Measurements from ENCODE around the gene EPS8L1. TPM values are rescaled to one million over a fixed set of nuclear protein-coding genes. Genes with fewer than 3 reads are reported as not detected.

Gene EPS8L1
- total RNA-seq, 2 donors from 2014 or later = 1.8 to 3.3 TPM

DNA sequence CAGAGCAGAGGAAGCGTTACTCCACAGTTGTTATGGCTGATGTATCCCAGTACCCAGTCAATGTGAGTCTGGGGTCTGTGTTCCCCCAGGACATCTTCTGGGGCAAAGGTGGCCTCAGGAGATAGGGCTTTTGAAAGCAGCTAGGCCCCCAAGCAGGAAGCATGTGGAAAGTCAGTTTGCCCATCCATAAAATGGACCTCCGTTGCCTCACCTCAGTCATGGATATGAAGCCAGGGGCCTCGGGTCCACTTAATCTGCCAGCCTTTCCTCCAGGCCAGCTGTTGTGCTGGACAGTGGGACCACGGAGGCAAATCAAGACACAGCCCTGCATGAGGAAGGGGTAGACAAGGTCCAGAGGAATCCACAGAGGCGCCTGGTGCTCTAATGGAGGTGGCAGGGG lies 3.3 kb downstream of the EPS8L1 start:
- Mint-ChIP-seq H3K4me1 (peaks cover 16% of the 10 kb centered on the region), H3K27ac (no peak overlapping the region), H3K4me3 (no peak overlapping the region), H3K36me3 (ENCODE audit: low read depth) (peaks cover under 1% of the 10 kb centered on the region), H3K27me3 (peaks cover 9% of the 10 kb centered on the region)
- DNase-seq (no peak), ATAC-seq (no peak)
- no peaks in the 10 kb centered on the region for H3K9me3 ChIP-seq (ENCODE audit: control insufficient read depth, low read length, poor library complexity, severe bottlenecking)

DNA sequence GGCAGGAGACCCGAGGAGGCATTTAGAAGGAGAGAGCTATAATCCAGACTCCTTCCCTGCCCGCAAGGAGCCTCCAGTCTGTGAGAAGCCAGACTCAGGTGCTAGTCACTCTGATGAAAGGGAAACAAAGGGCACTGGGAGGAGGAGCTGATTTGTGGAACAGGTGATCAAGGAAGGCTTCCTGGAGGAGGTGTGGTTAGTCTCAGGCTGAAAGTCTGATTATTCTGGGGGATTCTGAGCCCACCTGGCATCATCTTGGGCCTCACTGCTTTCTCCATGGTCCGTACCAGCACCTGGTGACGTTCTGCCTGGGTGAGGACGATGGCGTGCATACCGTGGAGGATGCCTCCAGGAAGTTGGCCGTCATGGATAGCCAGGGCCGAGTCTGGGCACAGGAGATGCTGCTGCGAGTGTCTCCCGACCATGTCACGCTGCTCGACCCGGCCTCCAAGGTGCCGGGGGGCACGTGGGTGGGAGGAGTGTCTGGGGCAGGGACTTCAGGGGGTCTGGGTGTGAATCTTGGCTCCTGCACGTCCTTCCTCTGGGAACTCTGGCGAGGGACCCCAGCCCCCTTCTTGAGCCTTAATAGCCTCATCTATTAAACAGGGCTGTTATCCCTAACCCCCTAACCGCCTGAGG lies 3.9 kb downstream of the EPS8L1 start:
- ATAC-seq (no peak), DNase-seq (no peak)
- H3K4me1 Mint-ChIP-seq = peaks cover 19% of the 10 kb centered on the region
- no peak overlapping the region for H3K27ac Mint-ChIP-seq
- peak overlapping the region; percentile 77 for H3K4me3 Mint-ChIP-seq
- peaks cover 13% of the 10 kb centered on the region for H3K27me3 Mint-ChIP-seq
- peaks cover 2% of the 10 kb centered on the region for H3K36me3 Mint-ChIP-seq (ENCODE audit: low read depth)
- no peaks in the 10 kb centered on the region for H3K9me3 ChIP-seq (ENCODE audit: control insufficient read depth, low read length, poor library complexity, severe bottlenecking)

DNA sequence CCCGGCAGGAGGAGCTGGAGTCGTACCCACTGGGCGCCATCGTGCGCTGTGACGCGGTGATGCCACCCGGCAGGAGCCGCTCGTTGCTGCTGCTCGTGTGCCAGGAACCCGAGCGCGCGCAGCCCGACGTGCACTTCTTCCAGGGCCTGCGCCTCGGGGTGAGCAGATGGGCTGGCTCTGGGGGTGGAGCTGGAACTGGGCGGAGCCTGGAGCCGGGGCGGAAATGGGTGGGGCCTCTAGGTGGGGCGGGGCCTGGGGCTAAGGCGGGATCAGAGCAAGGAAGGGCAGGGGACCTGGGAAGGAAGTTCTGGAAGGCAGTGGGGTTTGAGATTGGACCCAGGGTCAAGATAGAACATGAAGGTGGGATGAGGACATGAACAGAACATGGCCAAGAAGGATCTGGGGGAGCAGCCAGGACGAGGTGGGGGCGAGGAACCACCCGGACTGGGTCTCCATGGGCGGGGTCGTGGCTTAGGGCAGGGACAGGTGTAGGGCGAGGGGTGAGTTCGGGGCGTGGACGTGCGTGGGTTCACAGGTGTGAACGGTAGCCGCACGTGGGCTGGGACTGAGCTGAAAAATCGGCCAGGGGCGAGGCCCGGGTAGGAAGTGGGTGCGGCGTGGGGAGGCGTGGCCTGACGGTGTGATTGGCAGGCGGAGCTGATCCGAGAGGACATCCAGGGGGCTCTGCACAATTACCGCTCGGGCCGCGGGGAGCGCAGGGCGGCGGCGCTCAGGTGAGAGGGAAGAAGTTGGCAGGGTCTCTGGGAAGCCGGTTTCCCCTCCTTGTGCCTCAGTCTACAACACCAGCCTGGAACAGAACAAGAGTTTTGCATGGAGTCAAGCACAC lies 4.7 kb downstream of the EPS8L1 start:
- no peaks in the 10 kb centered on the region for H3K9me3 ChIP-seq (ENCODE audit: control insufficient read depth, low read length, poor library complexity, severe bottlenecking)
- Mint-ChIP-seq H3K4me3 (peak overlapping the region; percentile 77), H3K4me1 (peaks cover 19% of the 10 kb centered on the region), H3K27me3 (peaks cover 13% of the 10 kb centered on the region), H3K36me3 (ENCODE audit: low read depth) (peaks cover 2% of the 10 kb centered on the region), H3K27ac (no peak overlapping the region)
- DNase-seq (peak in 2 of 3 donors; percentile 29 to 30), ATAC-seq (peak; percentile 43)

DNA sequence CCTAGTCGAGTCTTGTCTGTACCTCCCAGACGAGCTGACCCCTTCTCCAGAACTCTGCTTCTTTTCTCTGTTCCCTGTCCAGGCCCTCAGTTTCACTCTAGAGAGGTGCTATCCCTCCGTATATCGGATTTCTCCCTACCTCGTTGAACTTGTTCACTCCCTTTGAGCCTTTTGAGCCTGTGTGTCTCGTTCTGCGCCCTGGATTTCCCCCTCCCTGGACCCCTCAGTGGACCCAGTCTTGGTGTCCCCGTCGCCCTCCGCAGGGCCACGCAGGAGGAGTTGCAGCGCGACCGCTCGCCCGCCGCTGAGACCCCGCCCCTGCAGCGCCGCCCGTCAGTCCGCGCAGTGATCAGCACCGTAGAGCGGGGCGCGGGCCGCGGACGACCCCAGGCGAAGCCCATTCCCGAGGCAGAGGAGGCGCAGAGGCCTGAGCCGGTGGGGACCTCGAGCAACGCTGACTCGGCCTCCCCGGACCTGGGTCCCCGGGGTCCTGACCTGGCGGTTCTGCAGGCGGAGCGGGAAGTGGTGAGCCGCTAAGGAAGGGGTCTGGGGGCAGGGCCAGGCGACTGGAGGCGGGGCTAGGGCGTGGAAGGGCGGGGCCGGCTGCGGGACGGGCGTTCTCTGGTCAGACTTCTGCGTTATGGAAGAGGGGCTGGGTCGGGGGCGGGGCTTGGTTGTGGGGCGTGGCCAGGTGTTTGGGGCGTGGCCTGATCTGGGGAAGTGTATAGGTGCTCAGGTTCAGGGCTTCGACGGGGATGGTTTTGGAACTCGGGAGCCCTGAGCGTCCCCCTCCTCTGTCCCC lies 5.5 kb downstream of the EPS8L1 start:
- peaks cover 19% of the 10 kb centered on the region for H3K4me1 Mint-ChIP-seq
- peak overlapping the region; percentile 77 for H3K4me3 Mint-ChIP-seq
- DNase-seq = peak; percentile 82 to 88 (median 84)
- peak; percentile 88 for ATAC-seq
- H3K9me3 ChIP-seq (ENCODE audit: control insufficient read depth, low read length, poor library complexity, severe bottlenecking) = no peaks in the 10 kb centered on the region
- H3K27ac Mint-ChIP-seq = no peak overlapping the region
- peaks cover 2% of the 10 kb centered on the region for H3K36me3 Mint-ChIP-seq (ENCODE audit: low read depth)
- peaks cover 18% of the 10 kb centered on the region for H3K27me3 Mint-ChIP-seq

DNA sequence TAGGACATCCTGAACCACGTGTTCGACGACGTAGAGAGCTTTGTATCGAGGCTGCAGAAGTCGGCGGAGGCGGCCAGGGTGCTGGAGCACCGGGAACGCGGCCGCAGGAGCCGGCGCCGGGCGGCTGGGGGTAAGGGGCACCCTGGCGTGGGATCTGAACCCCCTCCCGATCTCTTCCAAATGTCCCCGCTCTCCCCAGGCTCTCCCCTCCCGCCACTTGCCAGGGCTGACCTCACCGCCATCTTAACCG lies 6.0 kb downstream of the EPS8L1 start:
- H3K4me3 Mint-ChIP-seq = peak overlapping the region; percentile 77
- H3K9me3 ChIP-seq (ENCODE audit: control insufficient read depth, low read length, poor library complexity, severe bottlenecking) = no peaks in the 10 kb centered on the region
- H3K36me3 Mint-ChIP-seq (ENCODE audit: low read depth) = peaks cover 2% of the 10 kb centered on the region
- peaks cover 19% of the 10 kb centered on the region for H3K4me1 Mint-ChIP-seq
- ATAC-seq (no peak), DNase-seq (no peak)
- H3K27me3 Mint-ChIP-seq = peaks cover 17% of the 10 kb centered on the region
- no peak overlapping the region for H3K27ac Mint-ChIP-seq

DNA sequence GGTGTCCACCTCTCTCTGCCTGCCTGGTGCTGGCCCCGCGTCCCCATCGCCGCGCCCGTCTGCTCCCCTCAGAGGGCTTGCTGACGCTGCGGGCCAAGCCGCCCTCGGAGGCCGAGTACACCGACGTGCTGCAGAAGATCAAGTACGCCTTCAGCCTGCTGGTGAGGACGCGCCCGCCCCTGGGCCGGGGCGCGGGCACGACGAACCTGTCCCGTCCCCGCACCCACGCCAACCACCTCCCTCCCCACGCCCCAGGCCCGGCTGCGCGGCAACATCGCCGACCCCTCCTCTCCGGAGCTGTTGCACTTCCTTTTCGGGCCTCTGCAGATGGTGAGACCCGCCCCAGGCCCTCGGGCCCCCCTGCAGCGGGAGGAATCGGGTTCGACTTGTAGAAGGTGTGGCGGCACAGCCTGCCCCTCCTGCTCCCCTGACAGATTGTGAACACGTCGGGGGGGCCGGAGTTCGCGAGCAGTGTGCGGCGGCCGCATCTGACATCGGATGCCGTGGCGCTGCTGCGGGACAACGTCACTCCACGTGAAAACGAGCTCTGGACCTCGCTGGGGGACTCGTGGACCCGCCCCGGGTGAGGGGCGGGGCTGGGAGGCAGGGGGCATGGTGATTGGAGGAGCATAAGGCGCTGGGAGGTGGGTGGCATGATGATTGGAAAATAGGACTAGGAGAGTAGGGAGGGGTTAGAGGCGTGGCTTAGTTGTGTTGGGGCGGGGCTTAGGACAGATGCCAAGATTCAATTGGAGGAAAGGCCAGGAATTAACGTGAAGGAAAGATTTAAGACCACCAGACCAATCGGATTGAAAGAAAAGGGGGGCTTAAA lies 6.6 kb downstream of the EPS8L1 start:
- H3K27ac Mint-ChIP-seq = no peak overlapping the region
- H3K27me3 Mint-ChIP-seq = peaks cover 15% of the 10 kb centered on the region
- H3K9me3 ChIP-seq (ENCODE audit: control insufficient read depth, low read length, poor library complexity, severe bottlenecking) = no peaks in the 10 kb centered on the region
- peak overlapping the region; percentile 77 for H3K4me3 Mint-ChIP-seq
- peaks cover 2% of the 10 kb centered on the region for H3K36me3 Mint-ChIP-seq (ENCODE audit: low read depth)
- DNase-seq = peak in 1 of 3 donors; percentile 42
- ATAC-seq = peak; percentile 2
- H3K4me1 Mint-ChIP-seq = peaks cover 19% of the 10 kb centered on the region

DNA sequence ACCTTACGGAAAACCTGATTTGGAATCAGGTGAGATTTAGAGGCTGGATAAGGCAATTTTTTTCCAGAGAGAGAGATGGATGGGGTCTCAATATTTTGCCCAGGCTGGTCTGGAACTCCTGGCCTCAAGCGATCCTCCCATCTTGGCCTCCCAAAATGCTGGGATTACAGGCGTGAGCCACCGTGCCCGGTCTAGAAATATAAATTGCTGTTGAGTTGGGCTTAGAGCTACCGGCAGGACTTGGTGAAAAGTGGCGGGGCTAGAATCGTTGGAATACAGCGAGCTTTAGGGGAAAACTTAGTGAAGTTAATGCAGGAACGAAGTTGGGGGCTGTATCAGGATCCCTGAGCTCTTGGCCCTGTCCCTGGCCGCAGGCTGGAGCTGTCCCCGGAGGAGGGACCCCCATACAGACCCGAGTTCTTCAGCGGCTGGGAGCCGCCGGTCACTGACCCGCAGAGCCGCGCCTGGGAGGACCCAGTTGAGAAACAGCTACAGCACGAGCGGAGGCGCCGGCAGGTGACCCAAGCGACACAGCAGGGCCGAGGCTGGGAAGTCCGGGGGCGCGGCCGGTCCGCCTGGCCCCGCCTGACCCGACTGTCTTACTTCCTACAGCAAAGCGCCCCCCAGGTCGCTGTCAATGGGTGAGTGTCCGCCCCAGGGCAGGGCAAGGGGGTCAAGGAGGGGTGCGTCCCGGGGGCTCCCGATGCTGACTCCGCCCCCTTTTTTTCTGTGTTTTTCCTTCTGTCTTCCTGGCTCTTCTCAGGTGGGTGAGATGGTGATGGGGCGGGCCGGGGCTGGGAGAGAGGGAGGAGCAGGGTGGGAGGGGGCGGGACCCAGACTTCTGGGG lies 7.6 kb downstream of the EPS8L1 start:
- H3K4me3 Mint-ChIP-seq = peak overlapping the region; percentile 77
- H3K9me3 ChIP-seq (ENCODE audit: control insufficient read depth, low read length, poor library complexity, severe bottlenecking) = no peaks in the 10 kb centered on the region
- no peak overlapping the region for H3K27ac Mint-ChIP-seq
- DNase-seq (no peak), ATAC-seq (no peak)
- peaks cover 5% of the 10 kb centered on the region for H3K36me3 Mint-ChIP-seq (ENCODE audit: low read depth)
- H3K4me1 Mint-ChIP-seq = peaks cover 26% of the 10 kb centered on the region
- peaks cover 25% of the 10 kb centered on the region for H3K27me3 Mint-ChIP-seq

DNA sequence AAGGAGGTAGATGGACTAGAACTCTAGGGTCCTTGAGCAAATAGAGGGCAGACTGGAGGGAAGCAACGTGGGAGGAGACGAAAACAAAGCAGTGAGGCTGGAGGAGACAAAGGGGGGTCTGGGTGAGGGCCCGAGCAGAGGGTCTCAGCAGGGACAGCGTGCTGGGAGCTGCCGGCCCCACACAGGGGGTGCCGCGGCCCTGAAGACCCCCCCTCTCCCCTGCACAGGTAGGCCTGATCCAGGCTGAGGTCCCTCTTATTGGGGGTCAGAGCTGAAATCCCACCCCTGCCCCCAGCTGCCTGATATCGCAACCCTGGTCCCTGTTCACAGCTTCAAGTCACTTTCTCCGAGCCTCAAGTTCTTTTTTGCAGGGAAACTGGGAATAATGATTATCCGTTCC lies 8.7 kb downstream of the EPS8L1 start:
- Mint-ChIP-seq H3K27me3 (peaks cover 35% of the 10 kb centered on the region), H3K4me1 (peaks cover 36% of the 10 kb centered on the region), H3K36me3 (ENCODE audit: low read depth) (peaks cover 14% of the 10 kb centered on the region), H3K27ac (no peak overlapping the region), H3K4me3 (peak overlapping the region; percentile 36)
- DNase-seq (no peak), ATAC-seq (no peak)
- H3K9me3 ChIP-seq (ENCODE audit: control insufficient read depth, low read length, poor library complexity, severe bottlenecking) = no peaks in the 10 kb centered on the region

DNA sequence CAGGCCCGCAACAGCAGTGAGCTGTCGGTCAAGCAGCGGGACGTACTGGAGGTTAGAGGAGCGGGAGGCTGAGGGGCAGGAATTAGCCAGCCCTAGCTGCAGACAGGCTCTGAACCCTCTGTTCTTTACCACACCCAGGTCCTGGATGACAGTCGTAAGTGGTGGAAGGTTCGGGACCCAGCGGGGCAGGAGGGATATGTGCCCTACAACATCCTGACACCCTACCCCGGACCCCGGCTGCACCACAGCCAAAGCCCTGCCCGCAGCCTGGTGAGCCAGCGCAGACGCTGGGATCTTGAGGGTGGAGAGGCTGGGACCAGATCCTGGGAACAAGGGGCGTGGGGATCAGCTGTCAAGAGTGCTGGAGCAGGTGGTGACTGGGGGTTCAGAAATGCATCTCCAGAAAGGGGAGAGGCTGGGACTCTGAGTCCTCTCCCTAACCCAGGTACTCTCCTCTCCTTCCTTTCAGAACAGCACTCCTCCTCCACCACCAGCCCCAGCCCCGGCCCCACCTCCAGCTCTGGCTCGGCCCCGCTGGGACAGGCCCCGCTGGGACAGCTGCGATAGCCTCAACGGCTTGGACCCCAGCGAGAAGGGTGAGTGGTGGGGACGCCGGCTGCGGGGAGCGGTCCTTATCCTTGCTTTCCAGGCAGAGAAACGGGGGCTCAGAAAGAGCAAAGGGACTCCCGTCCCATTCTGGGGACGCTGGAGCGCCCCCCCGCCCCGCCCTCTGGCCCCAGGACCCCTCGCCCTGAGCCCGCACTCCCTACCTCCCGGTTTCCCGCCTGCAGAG lies 10.4 kb downstream of the EPS8L1 start:
- no peak overlapping the region for H3K27ac Mint-ChIP-seq
- DNase-seq (no peak), ATAC-seq (no peak)
- H3K36me3 Mint-ChIP-seq (ENCODE audit: low read depth) = peaks cover 19% of the 10 kb centered on the region
- H3K27me3 Mint-ChIP-seq = peaks cover 41% of the 10 kb centered on the region
- peaks cover 31% of the 10 kb centered on the region for H3K4me1 Mint-ChIP-seq
- H3K4me3 Mint-ChIP-seq = peak overlapping the region; percentile 41
- H3K9me3 ChIP-seq (ENCODE audit: control insufficient read depth, low read length, poor library complexity, severe bottlenecking) = no peaks in the 10 kb centered on the region

DNA sequence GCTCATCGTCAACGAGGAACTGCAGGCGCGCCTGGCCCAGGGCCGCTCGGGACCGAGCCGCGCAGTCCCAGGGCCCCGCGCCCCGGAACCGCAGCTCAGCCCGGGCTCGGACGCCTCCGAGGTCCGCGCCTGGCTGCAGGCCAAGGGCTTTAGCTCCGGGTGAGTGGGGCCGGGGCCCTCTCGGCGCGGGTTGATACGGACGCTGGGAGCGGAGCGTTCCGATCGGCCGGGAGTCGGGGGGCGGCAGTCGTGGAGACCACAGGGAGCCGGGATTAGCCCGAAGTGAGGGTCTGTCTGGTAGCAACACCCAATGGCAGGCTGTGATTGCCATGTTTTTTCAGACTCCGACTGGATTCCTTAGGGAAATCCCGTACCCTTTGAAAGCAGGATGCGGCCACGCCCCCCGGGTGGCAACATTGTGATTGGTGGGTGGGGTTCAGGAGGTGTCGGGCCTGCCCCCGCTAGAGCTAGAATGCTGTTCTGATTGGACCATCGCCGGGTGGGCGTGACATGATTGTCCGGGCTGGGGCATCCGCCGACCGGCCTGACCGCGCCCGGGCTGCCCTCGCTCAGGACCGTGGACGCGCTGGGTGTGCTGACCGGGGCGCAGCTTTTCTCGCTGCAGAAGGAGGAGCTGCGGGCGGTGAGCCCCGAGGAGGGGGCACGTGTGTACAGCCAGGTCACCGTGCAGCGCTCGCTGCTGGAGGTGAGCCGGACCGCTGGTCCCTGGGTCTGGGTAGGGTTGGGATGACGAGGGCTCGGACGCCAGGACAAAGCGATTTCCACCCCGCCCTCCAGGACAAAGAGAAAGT lies 11.3 kb downstream of the EPS8L1 start:
- Mint-ChIP-seq H3K27ac (no peak overlapping the region), H3K27me3 (peaks cover 41% of the 10 kb centered on the region), H3K4me1 (peaks cover 31% of the 10 kb centered on the region), H3K4me3 (peak overlapping the region; percentile 86), H3K36me3 (ENCODE audit: low read depth) (peaks cover 19% of the 10 kb centered on the region)
- no peaks in the 10 kb centered on the region for H3K9me3 ChIP-seq (ENCODE audit: control insufficient read depth, low read length, poor library complexity, severe bottlenecking)
- DNase-seq = peak; percentile 25 to 56 (median 42)
- ATAC-seq = peak; percentile 64

DNA sequence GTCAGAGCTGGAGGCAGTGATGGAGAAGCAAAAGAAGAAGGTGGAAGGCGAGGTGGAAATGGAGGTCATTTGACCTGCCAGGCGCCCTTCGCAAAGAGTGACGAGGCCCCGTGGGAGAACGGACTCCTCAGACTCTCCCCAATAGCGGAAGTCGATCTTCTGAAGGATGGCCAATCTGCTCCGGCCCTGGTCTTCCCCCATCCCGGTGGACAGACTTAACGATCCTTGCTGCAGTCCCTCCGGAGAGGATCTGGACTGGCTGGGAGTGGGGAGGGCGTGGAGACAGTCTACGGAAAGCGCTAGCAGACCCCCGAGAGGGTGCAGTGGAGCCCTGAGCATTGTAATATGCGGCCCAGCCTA lies 11.9 kb downstream of the EPS8L1 start:
- peaks cover 28% of the 10 kb centered on the region for H3K4me1 Mint-ChIP-seq
- ATAC-seq (no peak), DNase-seq (no peak)
- no peak overlapping the region for H3K27ac Mint-ChIP-seq
- H3K27me3 Mint-ChIP-seq = peaks cover 41% of the 10 kb centered on the region
- H3K36me3 Mint-ChIP-seq (ENCODE audit: low read depth) = peaks cover 19% of the 10 kb centered on the region
- peak overlapping the region; percentile 86 for H3K4me3 Mint-ChIP-seq
- no peaks in the 10 kb centered on the region for H3K9me3 ChIP-seq (ENCODE audit: control insufficient read depth, low read length, poor library complexity, severe bottlenecking)
